Measurements from ENCODE around the gene DDA1. TPM values are rescaled to one million over a fixed set of nuclear protein-coding genes. Genes with fewer than 3 reads are reported as not detected.

Gene DDA1
- total and polyA plus RNA-seq, 2 of the 13 experiments (the other 11 are each of a cell fraction or from before 2014, with no cell fraction given) = 24.5 to 26.0 TPM

- no peak for TF ChIP-seq GPBP1L1 (CRISPR knock-in tag; IDR thresholded peaks at IDR 0.05)
- no peak for TF ChIP-seq NR2F1 (CRISPR knock-in tag; IDR thresholded peaks at IDR 0.05)
- no peak for TF ChIP-seq ZNF251 (CRISPR knock-in tag; IDR thresholded peaks at IDR 0.05)
- no peak for TF ChIP-seq ATRX (CRISPR knock-in tag; IDR thresholded peaks at IDR 0.05; ENCODE audit: borderline replicate concordance)
- TF ChIP-seq TOPORS (CRISPR knock-in tag; IDR thresholded peaks at IDR 0.05) = no peak
Measured at GRCh38 chr19:17285415-17286135, 23.8 kb upstream of the DDA1 start (continued).

DNA sequence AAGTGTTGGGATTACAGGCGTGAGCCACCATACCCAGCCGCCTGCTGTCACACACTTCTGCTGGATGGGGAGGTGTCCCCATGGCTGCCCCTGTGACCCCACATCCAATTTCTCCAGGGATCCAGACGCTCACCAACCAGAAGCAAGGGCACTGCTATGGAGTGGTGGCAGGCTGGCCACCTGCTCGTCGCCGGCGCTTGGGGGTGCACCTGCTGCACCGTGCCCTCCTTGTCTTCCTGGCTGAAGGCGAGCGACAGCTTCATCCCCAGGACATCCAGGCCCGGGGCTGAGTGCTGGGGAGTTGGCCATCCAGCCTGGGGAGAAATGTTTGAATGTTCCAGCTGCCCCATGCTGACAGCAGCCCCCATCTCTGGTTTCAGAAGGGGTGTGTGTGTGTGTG is 23.1 kb upstream of the DDA1 start:
- no peak overlapping the region for H3K4me3 ChIP-seq (replicated peaks in 1 of 3; ENCODE audit: insufficient read depth in 1 of 3, low read depth in 2 of 3, low read length in 3 of 3)
- no peak overlapping the region for H3K4me2 ChIP-seq (ENCODE audit: low read depth, low read length)
- no peak for FAIRE-seq
- H3K9ac ChIP-seq (ENCODE audit: insufficient read depth, low read depth, low read length) = no peak overlapping the region
- H2AFZ ChIP-seq (ENCODE audit: low read length) = no peak overlapping the region
- no peaks in the 10 kb centered on the region for H3K79me2 ChIP-seq (ENCODE audit: insufficient read depth, low read length)
- intact Hi-C loops (cut with micrococcal nuclease; ENCODE audit: unreplicated experiment) = no loop called here
- CTCF ChIA-PET (ENCODE audit: low intra/inter-chr PET ratio, low total read pairs) = no interaction called here
- POLR2A ChIA-PET = interaction anchor here (1.4 kb wide), 1 partner anchor 19 kb away, joined by 4 read pairs; the partner anchor contains the start of gene BABAM1
- H3K36me3 ChIP-seq (replicated peaks in 1 of 2; ENCODE audit: control insufficient read depth in 1 of 2, insufficient read depth in 2 of 2, low read length in 2 of 2) = no peaks in the 10 kb centered on the region
- in situ Hi-C loops (cut with HindIII; ENCODE audit: extremely low pct_ligation_motif_present, low pct_unique_long_range_greater_than_20kb) = no loop called here
- no peak for DNase-seq (ENCODE audit: low spot score)
- ATAC-seq = no peak
- H4K20me1 ChIP-seq (ENCODE audit: insufficient read depth, low read length) = no peaks in the 10 kb centered on the region
- BruUV-seq (replicated peaks) = no TSS peak
- no peaks in the 10 kb centered on the region for H3K27me3 ChIP-seq (ENCODE audit: control insufficient read depth in 1 of 2, insufficient read depth in 2 of 2, low read length in 2 of 2)
- 96% methylated on average over 10 of the region's 11 CpGs for WGBS (ENCODE audit: low lambda C conversion rate)
- 0 out of 2 replicates have a peak, but pooled peaks cover 6% of the 10 kb centered on the region for H3K4me1 ChIP-seq (ENCODE audit: insufficient read depth, low read length)
- no peaks in the 10 kb centered on the region for H3K9me3 ChIP-seq (ENCODE audit: low read length)
- no peak overlapping the region for H3K27ac ChIP-seq (ENCODE audit: extremely low read length, insufficient read depth, low read length)
- TF ChIP-seq, protein P1, sequence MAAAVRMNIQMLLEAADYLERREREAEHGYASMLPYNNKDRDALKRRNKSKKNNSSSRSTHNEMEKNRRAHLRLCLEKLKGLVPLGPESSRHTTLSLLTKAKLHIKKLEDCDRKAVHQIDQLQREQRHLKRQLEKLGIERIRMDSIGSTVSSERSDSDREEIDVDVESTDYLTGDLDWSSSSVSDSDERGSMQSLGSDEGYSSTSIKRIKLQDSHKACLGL (CRISPR knock-in tag; IDR thresholded peaks at IDR 0.05) = no peak
- TF ChIP-seq CBX1 (IDR thresholded peaks at IDR 0.05; ENCODE audit: low read depth) (no peak), ZNF879 (CRISPR knock-in tag; IDR thresholded peaks at IDR 0.05) (no peak), SMARCC2 (IDR thresholded peaks at IDR 0.05) (no peak), CEBPG (CRISPR knock-in tag; IDR thresholded peaks at IDR 0.05) (no peak), SNAPC2 (CRISPR knock-in tag; IDR thresholded peaks at IDR 0.05) (no peak), ZNF704 (CRISPR knock-in tag; IDR thresholded peaks at IDR 0.05; ENCODE audit: borderline replicate concordance) (no peak), ZNF382 (CRISPR knock-in tag; IDR thresholded peaks at IDR 0.05; ENCODE audit: borderline replicate concordance) (no peak), ZNF350 (CRISPR knock-in tag; IDR thresholded peaks at IDR 0.05; ENCODE audit: borderline replicate concordance, low read depth) (no peak), SMC3 (IDR thresholded peaks at IDR 0.05; ENCODE audit: low read length) (no peak)
- TF ChIP-seq, protein P2, sequence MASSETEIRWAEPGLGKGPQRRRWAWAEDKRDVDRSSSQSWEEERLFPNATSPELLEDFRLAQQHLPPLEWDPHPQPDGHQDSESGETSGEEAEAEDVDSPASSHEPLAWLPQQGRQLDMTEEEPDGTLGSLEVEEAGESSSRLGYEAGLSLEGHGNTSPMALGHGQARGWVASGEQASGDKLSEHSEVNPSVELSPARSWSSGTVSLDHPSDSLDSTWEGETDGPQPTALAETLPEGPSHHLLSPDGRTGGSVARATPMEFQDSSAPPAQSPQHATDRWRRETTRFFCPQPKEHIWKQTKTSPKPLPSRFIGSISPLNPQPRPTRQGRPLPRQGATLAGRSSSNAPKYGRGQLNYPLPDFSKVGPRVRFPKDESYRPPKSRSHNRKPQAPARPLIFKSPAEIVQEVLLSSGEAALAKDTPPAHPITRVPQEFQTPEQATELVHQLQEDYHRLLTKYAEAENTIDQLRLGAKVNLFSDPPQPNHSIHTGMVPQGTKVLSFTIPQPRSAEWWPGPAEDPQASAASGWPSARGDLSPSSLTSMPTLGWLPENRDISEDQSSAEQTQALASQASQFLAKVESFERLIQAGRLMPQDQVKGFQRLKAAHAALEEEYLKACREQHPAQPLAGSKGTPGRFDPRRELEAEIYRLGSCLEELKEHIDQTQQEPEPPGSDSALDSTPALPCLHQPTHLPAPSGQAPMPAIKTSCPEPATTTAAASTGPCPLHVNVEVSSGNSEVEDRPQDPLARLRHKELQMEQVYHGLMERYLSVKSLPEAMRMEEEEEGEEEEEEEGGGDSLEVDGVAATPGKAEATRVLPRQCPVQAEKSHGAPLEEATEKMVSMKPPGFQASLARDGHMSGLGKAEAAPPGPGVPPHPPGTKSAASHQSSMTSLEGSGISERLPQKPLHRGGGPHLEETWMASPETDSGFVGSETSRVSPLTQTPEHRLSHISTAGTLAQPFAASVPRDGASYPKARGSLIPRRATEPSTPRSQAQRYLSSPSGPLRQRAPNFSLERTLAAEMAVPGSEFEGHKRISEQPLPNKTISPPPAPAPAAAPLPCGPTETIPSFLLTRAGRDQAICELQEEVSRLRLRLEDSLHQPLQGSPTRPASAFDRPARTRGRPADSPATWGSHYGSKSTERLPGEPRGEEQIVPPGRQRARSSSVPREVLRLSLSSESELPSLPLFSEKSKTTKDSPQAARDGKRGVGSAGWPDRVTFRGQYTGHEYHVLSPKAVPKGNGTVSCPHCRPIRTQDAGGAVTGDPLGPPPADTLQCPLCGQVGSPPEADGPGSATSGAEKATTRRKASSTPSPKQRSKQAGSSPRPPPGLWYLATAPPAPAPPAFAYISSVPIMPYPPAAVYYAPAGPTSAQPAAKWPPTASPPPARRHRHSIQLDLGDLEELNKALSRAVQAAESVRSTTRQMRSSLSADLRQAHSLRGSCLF (CRISPR knock-in tag; IDR thresholded peaks at IDR 0.05; ENCODE audit: borderline replicate concordance) = no peak
